Measurements from ENCODE around the gene PPM1H.

DNA sequence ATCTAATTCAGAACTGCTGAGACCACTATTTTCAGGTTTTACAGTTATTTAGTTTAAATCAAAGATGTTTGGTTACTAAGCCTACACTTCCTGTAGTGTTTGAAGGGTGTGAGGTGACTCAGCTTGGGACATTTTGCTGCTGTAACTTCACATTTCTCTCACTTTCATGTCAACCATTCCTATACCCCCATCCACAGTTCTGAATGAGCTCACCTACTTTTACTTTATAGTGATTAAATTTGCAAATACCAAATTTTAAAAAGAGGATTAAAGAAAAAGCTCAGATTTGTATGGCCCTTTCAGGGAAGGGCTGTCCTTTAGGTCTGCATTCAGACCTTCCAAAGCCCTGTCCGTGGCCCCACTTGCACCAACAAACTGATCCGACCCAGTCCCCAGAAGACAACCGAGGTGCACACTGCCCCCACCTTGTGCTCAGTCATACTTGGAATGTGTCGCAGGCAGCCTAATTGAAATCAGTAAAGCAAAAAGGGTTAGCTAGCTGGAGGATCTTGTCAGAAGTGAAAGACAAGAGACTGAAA is 294.0 kb downstream of the PPM1H start:
- TF ChIP-seq, protein P1, sequence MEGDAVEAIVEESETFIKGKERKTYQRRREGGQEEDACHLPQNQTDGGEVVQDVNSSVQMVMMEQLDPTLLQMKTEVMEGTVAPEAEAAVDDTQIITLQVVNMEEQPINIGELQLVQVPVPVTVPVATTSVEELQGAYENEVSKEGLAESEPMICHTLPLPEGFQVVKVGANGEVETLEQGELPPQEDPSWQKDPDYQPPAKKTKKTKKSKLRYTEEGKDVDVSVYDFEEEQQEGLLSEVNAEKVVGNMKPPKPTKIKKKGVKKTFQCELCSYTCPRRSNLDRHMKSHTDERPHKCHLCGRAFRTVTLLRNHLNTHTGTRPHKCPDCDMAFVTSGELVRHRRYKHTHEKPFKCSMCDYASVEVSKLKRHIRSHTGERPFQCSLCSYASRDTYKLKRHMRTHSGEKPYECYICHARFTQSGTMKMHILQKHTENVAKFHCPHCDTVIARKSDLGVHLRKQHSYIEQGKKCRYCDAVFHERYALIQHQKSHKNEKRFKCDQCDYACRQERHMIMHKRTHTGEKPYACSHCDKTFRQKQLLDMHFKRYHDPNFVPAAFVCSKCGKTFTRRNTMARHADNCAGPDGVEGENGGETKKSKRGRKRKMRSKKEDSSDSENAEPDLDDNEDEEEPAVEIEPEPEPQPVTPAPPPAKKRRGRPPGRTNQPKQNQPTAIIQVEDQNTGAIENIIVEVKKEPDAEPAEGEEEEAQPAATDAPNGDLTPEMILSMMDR (IDR thresholded peaks at IDR 0.05; ENCODE audit: low read depth, low read length), result peak; percentile 24; the same call in 1 of the 2 replicates
- TF ChIP-seq EZH2phosphoT487 (IDR thresholded peaks at IDR 0.05; ENCODE audit: low read depth), result no peak

All from OCI-LY3 (cell line).